PFSK-1 (cell line): Measurements from ENCODE around the gene NOLC1.

Experiments
- FOXP2 ChIP-seq: optimal IDR thresholded peaks from 2 replicates; pipeline ENCODE3; 2011; ENCODE audit warnings: borderline replicate concordance, control low read depth, inconsistent platforms; ENCODE audit not compliant: insufficient read depth; ENCODE audit errors: extremely low read length, extremely low read depth
- POLR2AphosphoS5 ChIP-seq: IDR thresholded peaks from 2 replicates; pipeline ENCODE4 v1.6.1; 2012; ENCODE audit warnings: low read depth, mild to moderate bottlenecking, control low read depth, low read length, moderate library complexity
- REST ChIP-seq, 2 experiments: IDR thresholded peaks; 2 replicates each; pipeline versions ENCODE4 v1.6.1 to v1.8.0; 2011 to 2012; ENCODE audit warnings: low read depth in 2 of 2, low read length in 2 of 2, control low read depth in 1 of 2, inconsistent platforms in 1 of 2, mild to moderate bottlenecking in 1 of 2, moderate library complexity in 1 of 2; ENCODE audit not compliant: insufficient read depth in 1 of 2
- SIN3A ChIP-seq: IDR thresholded peaks from 2 replicates; pipeline ENCODE4 v1.6.1; 2012; ENCODE audit warnings: mild to moderate bottlenecking, low read length, moderate library complexity, borderline replicate concordance; ENCODE audit not compliant: insufficient read depth
- TAF1 ChIP-seq: IDR thresholded peaks from 2 replicates; pipeline ENCODE4 v1.6.1; 2012; ENCODE audit warnings: low read length, control low read depth, borderline replicate concordance; ENCODE audit not compliant: insufficient read depth

- TF ChIP-seq SIN3A = no peak
- TF ChIP-seq TAF1 = no peak
- TF ChIP-seq POLR2AphosphoS5 = no peak
- no peak for TF ChIP-seq REST (IDR thresholded peaks at IDR 0.05; ENCODE audit: insufficient read depth in 1 of 2, low read depth in 2 of 2, low read length in 2 of 2)
- TF ChIP-seq FOXP2 = no peak
Observed at GRCh38 chr10:102134416-102134815, 17.8 kb upstream of the NOLC1 start.
